EH (cell line): Measurements from ENCODE around the gene PDE10A.

Experiments
- DNase-seq: peaks from one replicate; pipeline ENCODE4 v3.0.0-alpha.2; 2015; ENCODE audit warnings: low read depth

PDE10A gene

DNA sequence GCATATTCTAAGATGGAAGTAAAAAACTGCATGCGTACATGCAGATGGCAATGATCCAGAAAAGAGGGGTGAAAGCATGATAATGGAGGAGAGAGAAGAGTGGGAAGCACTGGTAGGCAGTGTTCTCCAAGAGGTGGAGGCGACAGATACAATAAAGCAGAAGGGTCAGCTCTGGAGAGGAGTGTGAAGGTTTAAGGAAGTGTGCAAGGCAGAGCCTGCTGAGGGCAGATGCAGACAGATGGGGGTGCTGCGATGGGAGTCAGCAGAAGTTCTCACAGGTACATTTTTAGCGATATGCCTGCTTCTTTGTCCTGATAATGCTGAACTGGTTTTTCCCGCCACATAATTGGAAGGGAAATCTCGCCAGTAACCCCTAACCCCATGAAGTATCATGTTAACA is 272.6 kb downstream of the PDE10A start:
- no peak for DNase-seq

DNA sequence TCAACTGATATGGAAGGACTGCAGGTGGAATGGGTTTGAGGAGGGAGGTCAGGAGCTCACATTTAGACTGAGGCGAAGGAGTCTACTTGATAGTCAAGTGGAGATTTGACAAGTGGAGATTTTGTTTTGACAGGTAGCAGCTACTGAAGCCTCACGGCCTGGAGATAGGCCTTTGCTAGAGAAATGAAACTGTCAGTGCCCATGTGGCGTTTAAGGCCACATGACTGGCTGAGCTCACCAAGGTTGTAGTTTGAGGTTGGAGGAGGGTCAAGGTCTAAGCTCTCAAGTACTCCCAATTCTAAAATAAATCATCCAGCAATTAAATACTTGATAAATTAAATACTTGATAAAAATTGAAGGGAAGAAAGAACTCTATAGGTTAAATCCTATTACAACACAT is 273.5 kb downstream of the PDE10A start:
- no peak for DNase-seq

DNA sequence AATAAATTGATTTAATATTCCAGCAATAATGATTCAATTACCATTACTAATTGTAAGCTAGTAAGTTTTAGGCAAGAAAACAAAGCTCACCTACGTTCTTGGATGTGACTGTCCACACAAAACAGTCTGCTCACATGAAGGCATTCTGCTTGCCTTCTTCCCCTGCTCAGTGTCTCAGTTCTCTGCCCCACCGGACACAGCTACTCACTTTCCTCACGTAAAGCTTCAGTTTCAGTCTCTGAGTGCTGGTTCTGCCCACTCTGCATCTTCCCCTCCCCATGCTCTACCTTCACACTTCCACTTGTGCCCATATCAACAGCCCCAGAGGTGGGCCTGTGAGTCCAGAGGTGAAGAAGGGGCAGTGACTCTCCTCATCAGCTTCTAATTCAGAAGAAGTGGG is 279.7 kb downstream of the PDE10A start:
- no peak for DNase-seq

DNA sequence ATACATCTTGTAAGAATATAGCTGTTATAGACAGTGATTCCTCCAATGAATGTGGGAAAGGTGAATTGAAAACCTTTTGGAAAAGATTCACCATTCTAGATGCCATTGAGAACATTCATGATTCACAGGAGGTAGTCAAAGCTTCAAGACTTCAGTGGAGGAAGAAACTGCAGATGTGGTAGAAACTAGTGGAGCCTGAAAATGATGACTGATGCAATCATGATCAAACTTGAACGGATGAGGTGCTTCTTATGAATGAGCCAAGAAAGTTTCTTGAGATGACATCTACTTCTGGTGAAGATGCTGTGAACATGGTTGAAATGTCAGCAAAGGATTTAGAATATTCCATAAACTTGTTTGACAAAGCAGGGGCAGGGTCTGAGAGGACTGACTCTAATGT is 286.9 kb downstream of the PDE10A start:
- no peak for DNase-seq

DNA sequence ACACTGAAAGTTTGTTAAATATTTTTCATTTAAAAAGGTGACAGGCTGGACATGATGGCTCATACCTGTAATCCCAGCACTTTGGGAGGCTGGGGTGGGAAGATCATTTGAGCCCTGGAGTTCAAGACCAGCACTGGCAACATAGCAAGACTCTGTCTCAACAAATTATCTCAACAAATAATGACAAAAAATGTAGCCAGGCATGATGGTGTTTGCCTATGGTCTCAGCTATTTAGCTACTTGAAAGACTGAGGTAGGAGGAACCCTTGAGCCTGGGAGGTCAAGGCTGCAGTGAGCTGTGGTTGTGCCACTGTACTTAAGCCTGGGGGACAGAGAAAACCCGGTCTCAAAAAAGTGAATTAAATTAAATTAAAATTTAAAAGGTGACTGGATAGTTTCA is 297.7 kb downstream of the PDE10A start:
- no peak for DNase-seq

DNA sequence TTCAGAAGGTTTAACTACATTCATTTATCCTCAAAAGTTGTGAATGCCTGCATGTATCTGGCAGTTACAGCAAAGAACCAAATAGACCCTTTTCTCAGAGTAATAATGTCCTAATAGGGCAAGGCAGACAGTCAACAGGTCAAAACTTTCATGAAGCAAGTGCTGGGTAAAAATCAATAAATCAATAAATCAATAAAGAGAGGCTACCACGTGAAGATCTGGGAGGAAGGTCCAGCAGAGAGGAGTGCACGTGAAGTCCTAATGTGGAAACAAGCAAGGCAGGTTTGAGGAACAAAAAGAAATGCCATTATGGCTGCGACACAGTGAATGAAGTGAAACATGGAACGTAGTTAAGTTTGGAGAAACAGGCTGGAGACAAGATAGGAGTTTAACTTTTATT is 317.3 kb downstream of the PDE10A start:
- DNase-seq, result no peak

DNA sequence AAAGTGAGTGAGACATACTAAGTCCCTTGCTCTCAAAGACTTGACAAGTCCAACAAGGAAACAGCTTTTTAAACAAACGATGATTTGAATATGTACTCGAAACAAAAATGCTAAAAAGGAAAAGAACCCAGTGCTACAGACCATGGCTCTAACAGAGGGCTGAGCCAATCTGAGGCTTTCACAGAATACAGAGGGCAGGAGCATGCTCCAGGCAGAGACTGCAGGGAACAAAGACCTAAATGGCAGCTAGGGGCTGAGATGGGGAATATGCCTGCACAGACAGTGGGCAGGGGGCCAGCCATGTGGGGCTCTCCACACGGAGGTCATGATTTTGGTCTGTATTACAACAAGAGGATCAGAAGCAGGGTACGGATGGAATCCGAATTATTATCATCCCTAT is 322.5 kb downstream of the PDE10A start:
- no peak for DNase-seq

DNA sequence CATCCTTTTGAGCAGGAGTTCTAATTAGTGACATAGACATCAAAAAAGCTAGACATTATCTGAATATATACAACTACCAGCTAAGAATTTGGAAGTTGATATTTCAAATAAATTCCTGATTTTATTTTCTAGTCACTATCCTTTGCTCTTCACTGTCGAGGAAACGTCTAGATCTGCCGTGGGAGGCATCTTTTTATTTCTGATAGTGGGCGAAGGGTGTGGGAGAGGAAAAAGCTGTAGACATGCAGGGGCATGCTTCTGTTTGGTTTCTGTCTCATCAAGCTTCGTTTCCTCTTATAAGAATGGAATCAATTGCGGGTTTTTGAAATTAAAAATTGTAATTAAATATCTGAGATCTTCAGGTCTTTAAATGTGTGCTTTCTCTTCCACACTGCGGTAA is 337.4 kb downstream of the PDE10A start:
- DNase-seq, result no peak

DNA sequence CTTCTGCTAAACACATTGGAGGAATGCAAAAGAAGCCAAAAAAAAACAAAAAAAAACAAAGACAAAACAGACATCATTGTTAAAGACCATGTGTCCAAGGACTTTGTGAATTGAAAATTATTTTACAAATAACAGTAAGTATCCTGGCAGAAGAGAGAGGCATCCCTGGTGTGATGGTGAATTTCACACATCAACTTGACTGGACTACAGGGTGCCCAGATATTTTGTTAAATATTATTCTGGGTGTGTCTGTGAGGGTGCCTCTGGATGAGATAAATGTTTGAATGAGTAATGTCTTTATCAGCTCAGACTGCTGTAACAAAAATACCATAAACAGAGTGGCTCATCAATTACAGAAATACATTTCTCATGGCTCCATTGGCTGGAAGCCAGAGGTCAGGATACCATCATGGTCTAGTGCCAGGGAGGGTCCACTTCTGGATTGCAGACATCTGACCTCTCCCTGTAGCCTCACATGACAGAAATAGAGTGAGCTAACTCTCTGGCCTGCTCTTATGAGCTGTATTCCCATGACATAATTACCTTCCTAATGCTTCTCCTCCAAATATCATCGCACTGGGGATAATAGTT is 341.4 kb downstream of the PDE10A start:
- DNase-seq, result no peak

DNA sequence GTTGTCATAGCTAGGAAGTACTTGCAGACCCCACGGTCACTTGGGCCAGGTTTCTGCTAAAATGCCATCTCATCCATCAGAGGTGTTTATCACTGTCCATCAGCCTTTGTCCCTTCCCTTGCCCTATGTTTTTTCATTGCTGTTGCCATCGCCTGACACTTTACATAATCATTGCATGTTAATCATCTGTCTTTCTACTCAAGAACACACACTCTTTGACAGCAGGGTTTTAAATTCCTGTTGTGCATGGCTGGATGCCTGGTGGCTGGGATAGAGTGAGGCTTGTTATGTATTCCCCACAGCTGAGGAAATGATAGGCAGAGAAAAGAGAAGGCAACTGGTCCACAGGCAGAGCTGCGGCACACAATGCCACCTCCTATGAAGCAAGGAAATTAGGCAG is 341.9 kb downstream of the PDE10A start:
- DNase-seq, result no peak

DNA sequence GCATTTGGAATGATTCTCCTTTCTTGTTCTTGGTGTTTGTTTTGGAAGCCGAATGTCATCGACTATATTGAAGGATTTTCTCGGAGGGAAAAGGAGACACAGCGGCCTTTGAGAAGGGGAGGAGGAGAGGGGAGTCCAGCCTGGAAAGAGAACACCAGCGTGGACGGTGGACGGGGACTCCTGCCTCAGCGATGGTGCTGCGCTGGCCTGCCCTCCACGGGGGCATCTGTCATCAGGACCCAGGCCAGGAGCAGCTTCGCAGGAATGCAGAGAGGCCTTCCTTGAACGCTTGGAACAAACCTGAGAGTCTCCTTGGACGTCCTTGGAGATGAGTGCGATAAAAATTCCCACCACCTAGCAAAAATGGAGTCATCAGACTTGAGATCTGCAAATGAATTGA is 345.3 kb downstream of the PDE10A start:
- no peak for DNase-seq

DNA sequence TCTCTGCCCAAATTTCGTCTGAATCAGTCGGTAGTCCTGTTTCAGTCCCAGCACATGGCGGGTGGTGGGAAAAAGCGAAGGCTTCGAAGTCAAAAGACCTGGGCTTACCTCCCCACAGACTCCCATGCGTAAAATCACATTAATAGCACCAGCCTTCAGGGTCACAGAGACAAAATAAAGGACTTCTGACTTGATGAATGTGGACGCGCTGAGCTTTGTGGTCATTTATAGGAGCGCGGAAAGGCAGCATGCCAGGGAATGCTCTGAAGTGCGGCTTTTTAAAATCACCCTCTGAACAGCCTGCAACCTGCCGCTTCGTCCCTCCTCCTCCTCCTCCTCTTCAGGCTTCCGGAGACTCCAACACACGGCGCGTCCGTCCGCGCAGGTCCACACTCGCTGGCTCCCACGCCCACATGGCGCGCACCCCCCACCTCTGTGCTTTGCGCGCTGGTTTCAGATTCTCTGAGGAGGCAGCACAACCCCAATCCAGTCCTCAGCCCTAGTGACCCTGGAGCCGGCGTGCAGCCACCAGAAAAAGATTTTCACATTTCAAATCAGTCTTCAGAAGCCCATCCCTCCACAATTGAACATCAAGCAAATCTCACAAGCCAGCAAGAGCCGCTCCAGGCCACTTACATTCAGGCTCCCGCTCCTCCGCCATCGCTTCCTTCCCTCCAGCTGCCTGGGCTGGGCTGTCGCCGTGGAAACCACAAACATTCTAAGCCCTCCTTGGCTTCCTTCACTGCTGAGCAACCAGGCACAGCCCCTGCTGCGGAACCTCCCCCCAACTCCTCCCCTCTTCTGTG is 353.9 kb downstream of the PDE10A start, which contains the start of gene C6orf118:
C6orf118 (minus strand) TSS at position 680 of the 806 bp plus-strand sequence; CDS start at position 661, 19 bp downstream.
- DNase-seq, result no peak

DNA sequence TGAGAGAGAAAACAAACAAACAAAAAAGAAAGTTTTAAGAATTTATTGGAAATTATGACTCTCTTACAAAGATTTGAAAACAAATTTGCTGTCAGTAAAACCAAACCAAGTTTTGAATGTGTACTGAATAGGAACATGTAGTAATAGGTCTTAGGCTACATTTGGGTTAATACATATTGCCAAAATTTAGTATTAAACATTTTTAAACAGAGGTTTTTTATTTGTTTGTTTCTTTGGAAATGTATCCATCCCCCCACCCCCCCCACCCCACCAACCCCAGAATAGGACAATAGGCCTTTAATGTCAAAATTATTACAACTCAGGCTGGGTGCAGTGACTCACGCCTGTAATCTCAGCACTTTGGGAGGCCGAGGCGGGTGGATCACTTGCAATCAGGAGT is 356.1 kb downstream of the PDE10A start:
- no peak for DNase-seq

DNA sequence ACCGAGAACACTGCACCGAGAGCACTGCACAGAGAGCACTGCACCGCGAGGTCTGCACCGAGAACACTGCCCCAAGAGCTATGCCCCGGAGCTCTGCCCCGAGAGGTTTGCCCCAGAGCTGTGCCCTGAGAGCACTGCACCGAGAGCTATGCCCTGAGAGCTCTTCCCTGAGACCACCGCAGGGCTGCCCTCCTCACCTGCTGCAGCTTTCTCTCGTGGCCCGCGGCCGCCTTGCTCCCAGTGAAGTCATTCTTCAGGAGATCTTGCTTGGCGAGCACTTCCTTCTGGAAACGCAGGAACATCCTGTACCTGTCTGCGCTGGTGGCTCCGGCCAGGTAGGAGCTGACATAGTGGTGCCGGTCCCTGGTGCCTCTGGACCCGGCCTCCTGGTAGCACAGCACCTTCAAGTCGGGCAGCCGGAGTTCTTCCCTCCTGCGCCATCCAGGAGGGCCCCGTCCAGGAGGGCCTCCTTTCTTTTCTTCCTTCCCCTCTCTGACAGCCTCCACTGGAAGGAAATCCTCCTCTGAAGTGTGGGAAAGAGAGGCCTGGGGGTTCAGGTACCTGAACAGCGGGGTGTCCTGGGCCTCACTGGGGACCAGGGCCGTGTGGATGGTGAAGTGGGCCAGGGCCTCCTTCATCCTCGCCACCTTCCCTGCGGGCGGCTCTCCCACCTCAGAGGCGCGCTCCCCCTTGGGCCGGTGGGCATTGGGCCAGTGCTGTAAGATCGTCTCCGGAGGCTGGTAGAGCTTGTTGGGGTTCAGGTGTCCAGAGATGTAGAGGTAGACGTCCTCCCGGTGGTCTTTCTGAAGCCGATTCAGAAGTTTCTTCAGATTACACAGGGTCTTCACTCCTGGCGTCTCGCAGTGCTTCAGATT is 361.4 kb downstream of the PDE10A start:
- DNase-seq, result no peak

DNA sequence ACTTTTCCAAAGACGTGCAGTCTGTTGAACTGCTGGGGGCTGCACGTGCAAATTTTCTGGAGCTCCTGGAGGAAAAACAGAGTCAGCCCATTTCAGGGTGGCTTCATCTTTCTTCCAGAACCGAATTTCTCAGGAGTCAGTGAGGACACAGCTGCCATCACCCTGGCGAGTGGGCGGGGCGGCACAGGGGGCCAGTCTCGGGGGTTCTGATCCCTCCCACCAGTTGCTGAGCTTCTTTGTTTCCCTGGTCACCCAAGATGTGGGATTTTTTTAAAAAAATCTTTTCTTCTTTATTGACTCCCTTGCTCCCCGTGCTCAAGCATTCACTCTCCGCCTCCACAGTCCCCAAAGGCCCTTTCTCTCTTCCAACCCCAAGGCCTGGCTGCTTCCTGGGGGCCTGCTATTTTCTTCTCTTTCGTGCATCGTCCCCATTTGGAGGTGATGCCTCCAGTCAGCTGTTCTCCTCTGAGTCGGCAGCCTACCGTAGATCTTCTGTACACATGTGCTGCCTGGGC is 362.6 kb downstream of the PDE10A start:
- DNase-seq, result no peak

DNA sequence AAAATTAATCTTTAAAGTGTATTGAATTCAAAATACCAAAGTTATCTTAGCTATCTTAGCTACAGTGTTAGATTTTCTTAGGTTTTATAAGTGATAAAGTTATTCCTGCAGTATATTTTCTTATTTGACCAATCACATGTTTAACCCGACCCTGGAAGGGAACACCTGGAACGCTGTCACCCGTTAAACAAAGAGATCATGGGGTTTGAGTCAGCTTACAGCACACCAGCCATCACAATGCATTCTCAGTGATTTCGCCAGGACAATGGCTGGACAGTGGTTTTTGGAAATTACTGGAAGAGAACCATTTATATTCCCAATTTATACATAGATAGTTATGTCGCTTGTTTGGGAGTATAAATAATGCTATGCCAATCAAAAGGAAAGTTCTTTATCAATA is 364.2 kb downstream of the PDE10A start:
- DNase-seq, result no peak

DNA sequence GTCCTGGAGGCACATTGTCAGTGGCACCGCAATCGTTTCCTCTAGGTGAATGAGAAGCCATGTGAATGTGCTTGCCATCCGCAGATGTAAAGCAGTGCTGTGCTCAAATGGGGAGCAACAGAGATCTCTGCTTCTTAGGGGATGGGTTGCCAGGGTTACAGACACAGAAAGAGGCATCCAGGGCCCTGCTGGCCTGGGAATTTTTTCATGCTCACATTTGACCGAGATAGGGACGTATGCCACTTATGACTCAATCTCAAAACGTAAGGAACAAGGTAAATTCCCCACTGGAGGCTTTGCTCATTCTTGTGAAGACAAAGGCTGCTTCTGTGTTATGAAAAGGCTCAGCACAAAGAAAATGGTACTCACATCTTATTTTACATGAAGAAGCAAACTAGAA is 364.6 kb downstream of the PDE10A start:
- DNase-seq, result no peak

DNA sequence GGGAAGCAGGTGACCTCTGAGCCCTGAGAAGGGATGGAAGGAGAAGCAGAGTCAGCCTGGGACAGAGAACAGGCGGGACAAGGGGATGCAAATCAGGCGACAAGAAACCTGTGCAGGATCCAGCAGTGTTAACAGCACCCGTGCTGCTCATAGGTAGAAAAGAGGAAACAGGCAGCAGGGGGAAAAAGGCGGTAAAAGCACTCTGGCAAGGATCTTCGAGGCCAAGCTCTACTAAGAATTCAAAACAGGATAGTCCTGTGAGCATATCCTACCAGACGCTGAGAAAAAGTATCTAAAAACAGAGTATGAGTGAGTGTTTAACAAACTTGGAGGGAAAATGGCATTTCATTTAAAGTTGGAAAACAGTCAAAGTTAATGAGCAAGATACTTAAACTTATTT is 370.4 kb downstream of the PDE10A start:
- no peak for DNase-seq
